Measurements from ENCODE around the gene FGF9. TPM values are rescaled to one million over a fixed set of nuclear protein-coding genes. Genes with fewer than 3 reads are reported as not detected.

FGF9 gene
- total RNA-seq, 4 donors from 2014 or later: not detected

DNA sequence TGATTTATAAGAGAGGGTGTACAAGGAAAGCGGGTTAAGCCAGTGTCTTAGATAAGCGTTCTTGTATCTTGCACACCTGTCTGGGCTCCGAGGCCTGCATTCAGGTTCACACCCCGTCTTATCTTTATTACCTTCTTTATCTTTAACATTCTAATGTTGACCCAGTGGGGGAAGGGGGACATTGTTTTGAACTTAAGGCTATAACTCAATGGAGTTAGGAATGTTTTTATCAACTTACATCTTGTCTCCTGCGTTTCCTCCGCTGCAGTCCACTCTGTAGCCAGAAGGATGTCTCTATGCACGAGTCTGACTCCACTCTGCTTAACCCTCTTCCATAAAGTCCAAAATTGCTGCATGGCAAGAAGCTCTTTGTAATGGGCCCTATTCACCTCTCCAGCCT is 71.2 kb downstream of the FGF9 start:
- Histone ChIP-seq H3K4me3 (no peak overlapping the region), H3K27me3 (peaks cover 4% of the 10 kb centered on the region), H3K36me3 (no peaks in the 10 kb centered on the region), H3K9me3 (no peaks in the 10 kb centered on the region), H3K27ac (no peak overlapping the region), H3K4me1 (no peaks in the 10 kb centered on the region)
- WGBS: 73% methylated on average over 7 of the region's 7 CpGs
- no peak for TF ChIP-seq EP300 (IDR thresholded peaks at IDR 0.05)
- TF ChIP-seq POLR2A (IDR thresholded peaks at IDR 0.05): no peak
- TF ChIP-seq CTCF (IDR thresholded peaks at IDR 0.05): no peak
- TF ChIP-seq POLR2AphosphoS5 (IDR thresholded peaks at IDR 0.05): no peak
- DNase-seq (ENCODE audit: low spot score in 2 of 2): no peak

GRCh38 chr13:21744149-21744548 is 73.3 kb downstream of the FGF9 start:
- no peaks in the 10 kb centered on the region for H3K4me1 ChIP-seq
- H3K27me3 ChIP-seq: no peaks in the 10 kb centered on the region
- H3K9me3 ChIP-seq: no peaks in the 10 kb centered on the region
- H3K27ac ChIP-seq: no peak overlapping the region
- no peaks in the 10 kb centered on the region for H3K36me3 ChIP-seq
- WGBS: 25% methylated on average over 3 of the region's 3 CpGs
- no peak overlapping the region for H3K4me3 ChIP-seq
- DNase-seq (ENCODE audit: low spot score in 2 of 2): no peak
- no peak for TF ChIP-seq EP300 (IDR thresholded peaks at IDR 0.05)
- no peak for TF ChIP-seq CTCF (IDR thresholded peaks at IDR 0.05)
- TF ChIP-seq POLR2AphosphoS5 (IDR thresholded peaks at IDR 0.05): no peak
- no peak for TF ChIP-seq POLR2A (IDR thresholded peaks at IDR 0.05)

GRCh38 chr13:21745307-21745706 is 74.4 kb downstream of the FGF9 start:
- Histone ChIP-seq H3K9me3 (no peaks in the 10 kb centered on the region), H3K27ac (no peak overlapping the region), H3K4me3 (no peak overlapping the region), H3K27me3 (no peaks in the 10 kb centered on the region), H3K4me1 (no peaks in the 10 kb centered on the region), H3K36me3 (no peaks in the 10 kb centered on the region)
- TF ChIP-seq CTCF (IDR thresholded peaks at IDR 0.05): no peak
- TF ChIP-seq EP300 (IDR thresholded peaks at IDR 0.05): no peak
- TF ChIP-seq POLR2AphosphoS5 (IDR thresholded peaks at IDR 0.05): no peak
- TF ChIP-seq POLR2A (IDR thresholded peaks at IDR 0.05): no peak
- no peak for DNase-seq (ENCODE audit: low spot score in 2 of 2)

DNA sequence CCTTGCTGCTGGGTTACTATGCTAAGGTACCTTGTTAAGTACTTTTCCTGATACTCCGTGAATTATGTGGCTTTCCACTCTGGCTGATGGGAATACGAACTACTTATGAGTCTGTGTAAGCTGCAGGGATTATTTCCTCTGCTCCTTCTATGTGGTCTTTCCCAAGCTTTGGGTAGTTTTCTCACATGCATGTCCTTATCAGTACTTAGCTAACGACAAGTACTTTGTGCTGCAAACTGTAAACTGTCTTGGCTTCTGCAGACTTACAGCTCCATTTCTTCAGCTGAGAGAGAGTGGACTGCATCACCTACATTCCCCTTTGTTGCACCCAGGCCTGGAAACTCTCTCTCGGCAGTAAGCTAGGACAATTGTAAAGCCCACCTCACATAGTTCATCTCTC is 76.6 kb downstream of the FGF9 start:
- H3K36me3 ChIP-seq: no peaks in the 10 kb centered on the region
- no peaks in the 10 kb centered on the region for H3K4me1 ChIP-seq
- H3K27me3 ChIP-seq: no peaks in the 10 kb centered on the region
- H3K4me3 ChIP-seq: no peak overlapping the region
- no peak for DNase-seq (ENCODE audit: low spot score in 2 of 2)
- TF ChIP-seq CTCF (IDR thresholded peaks at IDR 0.05) (no peak), POLR2A (IDR thresholded peaks at IDR 0.05) (no peak), EP300 (IDR thresholded peaks at IDR 0.05) (no peak), POLR2AphosphoS5 (IDR thresholded peaks at IDR 0.05) (no peak)
- no peak overlapping the region for H3K27ac ChIP-seq
- 65% methylated on average over 4 of the region's 4 CpGs for WGBS
- no peaks in the 10 kb centered on the region for H3K9me3 ChIP-seq

GRCh38 chr13:21748166-21748565 is 77.3 kb downstream of the FGF9 start:
- Histone ChIP-seq H3K4me1 (no peaks in the 10 kb centered on the region), H3K36me3 (no peaks in the 10 kb centered on the region), H3K4me3 (no peak overlapping the region), H3K27ac (no peak overlapping the region), H3K9me3 (no peaks in the 10 kb centered on the region), H3K27me3 (no peaks in the 10 kb centered on the region)
- no peak for TF ChIP-seq EP300 (IDR thresholded peaks at IDR 0.05)
- no peak for TF ChIP-seq POLR2A (IDR thresholded peaks at IDR 0.05)
- no peak for TF ChIP-seq CTCF (IDR thresholded peaks at IDR 0.05)
- no peak for TF ChIP-seq POLR2AphosphoS5 (IDR thresholded peaks at IDR 0.05)
- 9% methylated on average over 1 of the region's 1 CpG for WGBS
- DNase-seq (ENCODE audit: low spot score in 2 of 2): no peak

All from suprapubic skin (tissue), 4 donors.